CD4-positive, alpha-beta T cell treated with Interleukin-17A for 4 hours (primary cell): Measurements from ENCODE around the gene COL6A3.

ENCODE experiments used
- DNase-seq: peaks from one replicate; pipeline ENCODE4 v3.0.0-alpha.2; 2020; ENCODE audit warnings: mixed read lengths

Gene COL6A3

DNA sequence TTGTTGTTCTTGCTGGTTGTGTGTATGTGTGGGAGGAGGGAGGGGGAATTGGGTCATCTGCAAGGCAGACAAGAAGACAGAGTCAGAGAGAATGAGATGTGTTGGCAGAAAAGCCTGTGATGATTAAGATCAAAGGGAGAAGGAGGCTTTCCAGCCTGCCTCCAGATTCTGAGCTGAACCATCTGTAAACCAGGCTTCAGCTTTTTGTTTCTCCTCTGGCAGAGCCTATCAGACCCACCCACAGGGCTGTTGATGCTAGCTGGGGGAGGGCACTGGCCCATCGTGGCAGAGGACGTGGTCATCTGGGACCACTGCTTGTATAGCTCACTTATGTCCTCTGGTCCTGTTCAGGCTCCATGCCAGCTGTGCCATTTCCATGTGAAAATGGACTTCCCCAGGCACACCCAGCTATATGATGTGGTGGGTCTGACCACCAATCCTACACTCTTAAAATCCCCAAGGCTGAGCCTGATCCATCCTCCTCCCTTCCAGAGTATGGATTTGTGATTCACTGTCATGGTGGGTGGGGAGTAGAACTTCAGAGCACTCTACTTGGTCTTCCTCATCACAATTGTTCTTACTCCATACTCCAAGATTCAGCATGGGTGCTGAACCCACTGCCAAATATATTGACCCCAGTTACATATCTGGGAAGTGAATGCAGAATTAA lies 27.8 kb upstream of the COL6A3 start:
- DNase-seq: peak; percentile 61

DNA sequence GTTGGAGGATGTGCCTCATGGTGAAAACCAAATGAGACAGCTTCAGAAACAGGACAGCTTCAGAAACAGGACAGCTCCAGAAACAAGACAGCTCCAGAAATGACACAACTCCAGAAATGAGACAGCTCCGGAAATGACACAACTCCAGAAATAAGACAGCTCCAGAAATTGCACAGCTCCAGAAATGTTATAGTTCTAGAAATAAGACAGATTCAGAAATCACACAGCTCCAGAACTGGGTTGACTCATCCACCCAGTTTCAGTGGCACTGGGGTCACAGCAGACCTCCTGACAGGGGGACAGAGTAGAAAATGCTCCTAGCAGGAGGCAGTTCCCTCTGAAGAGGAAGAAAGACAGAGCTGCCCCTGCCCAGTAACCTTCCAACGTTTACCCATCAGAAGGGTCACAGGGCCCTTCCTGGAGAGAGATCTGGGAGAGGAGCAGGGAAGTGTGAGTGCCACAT lies 26.9 kb upstream of the COL6A3 start:
- DNase-seq: peak; percentile 47

DNA sequence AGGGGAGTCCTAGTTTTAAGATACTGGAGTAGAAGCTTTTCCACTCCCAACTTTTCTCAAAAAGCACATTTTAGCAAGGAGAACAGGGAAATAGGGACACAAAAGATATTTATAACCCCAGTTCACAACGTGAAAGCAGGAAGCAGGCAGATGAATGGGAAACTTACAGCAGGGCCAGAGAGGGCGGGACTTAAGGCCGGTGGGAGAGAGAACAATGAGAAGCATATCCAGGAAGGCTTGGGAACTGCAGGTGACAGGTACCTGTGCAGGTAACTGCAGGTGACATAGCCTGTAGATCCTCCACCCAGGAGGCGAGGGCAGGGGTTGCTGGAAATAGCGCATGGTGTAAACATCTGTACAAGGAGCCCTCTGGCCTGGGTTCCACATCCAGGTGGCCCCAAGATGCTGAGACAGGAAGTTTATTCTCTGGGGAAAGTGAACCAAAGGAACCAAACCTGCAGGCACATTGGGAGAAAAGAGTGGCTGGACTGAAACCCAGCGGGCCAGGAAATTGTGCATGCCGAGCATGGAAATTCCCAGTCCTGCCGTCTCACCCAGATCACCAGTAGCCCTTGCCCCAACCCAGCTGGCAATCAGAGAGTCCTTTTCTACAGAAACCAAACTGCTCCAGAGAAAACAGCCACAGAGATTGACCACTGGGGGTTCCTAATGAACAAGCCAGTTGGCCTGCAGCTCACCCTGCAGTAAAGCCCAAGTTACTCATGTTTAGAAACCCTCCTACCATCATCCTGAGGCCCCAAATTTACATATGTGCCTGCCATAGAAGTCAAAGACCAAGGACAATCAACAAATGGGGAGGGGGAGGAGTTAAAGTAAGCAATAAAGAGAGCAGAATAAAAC lies 24.3 kb upstream of the COL6A3 start:
- DNase-seq: no peak

DNA sequence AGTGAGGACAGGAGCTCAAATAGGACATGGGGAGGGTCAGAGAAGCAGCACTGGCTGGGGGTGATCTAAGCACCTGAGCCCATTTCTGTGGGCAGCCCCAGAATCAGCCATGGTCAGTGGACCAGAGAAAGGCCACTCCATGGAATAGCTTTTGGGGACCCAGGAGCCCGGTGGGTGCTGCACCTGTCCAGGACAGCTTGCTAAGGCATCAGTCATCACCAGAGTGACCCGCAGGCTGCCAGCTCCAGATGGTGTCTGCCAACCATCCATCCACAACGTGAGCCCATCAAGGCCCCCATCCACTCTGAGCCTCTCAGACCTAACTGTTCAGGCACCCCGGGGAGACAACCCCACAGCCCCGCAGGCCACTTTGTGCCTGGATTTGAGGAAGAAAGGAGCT lies 23.6 kb upstream of the COL6A3 start:
- DNase-seq: no peak

DNA sequence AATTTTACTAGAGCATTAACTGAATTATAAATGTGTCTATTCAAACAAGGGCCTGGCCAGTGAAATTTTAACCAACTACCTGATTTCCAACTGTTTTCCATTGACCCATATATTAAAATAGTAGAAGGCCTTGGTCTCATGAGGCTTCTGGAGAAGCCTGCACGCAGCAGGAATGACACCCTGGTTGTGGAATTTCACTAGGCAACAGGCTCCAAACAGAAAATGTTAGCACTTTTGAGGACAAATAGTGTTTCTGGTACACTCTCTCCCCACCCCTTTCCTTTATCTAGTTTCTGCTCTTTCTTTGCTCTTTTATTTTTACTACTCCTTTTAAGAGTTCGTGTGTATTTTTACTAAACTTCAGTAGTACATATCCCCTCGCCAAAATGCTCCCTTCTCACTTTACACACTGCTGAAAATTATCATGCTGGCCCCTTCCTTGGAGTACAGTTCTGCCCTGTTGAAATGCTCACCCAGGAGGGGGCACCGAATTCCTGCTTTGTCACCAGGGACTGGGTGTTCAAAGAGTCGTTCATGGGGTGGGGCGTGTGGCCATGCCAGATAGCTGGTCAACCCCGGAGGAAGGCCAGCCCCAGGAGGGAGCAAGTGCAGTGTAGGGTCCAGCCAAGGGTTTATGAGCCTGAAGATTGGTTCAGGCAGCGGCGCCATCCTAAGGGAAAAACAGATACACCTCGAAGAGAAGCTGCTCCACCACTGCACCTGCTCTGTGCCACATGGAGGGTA lies 22.1 kb upstream of the COL6A3 start:
- no peak for DNase-seq

DNA sequence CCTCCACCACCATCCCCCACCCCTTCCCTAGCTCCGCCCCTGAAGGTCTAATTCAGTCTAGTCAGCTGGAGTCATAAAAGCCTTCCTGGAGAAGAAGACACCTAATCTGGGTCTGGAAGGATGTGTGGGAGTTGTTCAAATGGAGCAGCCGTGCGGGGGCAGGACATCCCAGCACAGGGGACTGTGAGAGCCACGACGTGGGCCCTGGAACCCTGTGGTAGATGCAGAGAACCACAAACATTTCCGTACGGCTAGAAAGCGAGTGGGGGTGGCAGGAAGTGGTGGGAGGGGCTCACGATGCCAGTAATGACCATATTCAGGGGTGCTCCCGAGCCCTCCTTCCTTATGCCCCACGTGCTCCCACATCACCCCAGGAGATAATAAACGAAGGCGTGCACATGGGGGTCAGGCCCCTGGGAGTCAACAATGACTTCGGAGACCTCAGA lies 20.9 kb upstream of the COL6A3 start:
- peak; percentile 84 for DNase-seq

DNA sequence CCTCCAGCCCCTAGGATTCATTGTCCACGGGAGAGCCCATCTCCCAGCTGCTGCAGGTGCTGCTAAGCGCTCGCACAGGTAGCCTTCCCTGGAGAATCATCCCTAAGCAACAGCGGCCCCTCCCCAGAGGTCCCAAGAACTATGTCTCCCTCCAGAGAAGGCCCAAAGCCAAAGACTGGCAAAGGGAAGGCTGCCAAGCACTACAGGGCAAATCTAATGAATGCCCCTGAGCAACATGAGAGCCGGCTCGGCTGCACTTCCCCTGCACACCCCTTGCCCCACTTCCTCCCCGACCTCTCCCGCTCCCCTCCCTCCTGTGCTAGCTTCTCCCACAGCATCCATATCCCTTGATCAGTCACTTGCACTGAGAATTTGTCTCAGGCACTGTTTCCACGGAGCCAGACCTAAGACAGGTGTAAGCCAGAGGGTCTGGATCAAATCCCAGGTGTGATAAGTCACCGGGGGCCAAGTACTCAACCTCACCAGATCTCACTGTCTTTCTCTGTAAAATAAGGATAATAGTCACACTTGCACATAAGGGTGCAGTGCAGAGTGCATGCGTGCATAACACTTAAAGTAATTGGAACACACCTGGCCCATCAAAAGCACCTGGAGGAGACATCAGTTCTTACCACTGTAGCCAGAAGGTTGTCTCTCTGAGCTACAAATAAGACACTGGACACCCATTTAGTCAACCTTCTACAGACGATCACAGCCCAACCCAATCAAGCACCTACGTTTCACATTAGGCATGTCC lies 20.1 kb upstream of the COL6A3 start:
- DNase-seq: peak; percentile 57

DNA sequence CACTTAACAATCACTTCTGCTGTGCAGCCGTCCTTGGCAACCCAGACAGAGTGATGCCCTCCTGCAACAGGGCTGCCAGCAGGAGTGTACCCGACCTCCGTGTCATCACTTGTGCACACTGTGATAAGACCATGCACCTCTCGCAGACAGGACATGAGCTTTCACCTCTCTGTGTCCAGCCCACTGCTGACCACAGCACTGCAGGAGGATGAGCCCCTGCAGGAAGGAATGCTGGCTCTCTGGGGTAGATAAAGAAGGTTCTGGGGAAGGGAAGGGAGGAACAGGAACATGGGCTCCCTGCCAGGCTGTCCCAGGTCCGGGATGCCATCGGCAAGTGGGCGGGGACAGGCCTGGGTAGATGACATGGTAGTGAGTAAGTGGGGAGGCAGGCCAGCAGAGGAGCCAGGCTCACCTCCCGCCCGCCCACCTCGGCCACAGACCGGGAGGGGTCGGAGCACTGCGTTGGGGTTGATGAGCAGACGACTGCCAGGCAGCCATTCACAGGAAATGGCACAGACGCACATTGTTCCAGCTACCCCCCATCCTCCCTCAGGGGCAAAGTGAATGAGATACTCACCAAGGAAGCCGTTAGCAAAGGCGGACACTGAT lies 18.6 kb upstream of the COL6A3 start:
- peak; percentile 90 for DNase-seq

DNA sequence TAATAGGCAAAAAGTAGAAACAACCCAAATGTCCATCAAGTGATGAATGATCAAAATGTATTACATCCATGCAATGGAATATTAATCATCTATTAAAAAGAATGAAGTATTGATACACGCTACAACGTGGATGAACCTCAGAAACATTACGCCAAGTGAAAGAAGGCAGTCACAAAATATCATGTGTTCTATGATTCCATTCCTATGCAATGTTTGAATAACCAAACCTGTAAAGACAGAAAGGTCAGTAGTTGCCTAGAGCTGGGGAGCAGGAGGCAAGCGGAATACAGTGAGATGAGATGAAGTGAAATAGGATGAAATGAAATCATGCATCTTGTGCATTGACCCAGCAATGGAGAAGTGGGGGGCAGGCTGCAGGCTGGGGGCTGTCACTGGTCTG lies 17.9 kb upstream of the COL6A3 start:
- DNase-seq: no peak

DNA sequence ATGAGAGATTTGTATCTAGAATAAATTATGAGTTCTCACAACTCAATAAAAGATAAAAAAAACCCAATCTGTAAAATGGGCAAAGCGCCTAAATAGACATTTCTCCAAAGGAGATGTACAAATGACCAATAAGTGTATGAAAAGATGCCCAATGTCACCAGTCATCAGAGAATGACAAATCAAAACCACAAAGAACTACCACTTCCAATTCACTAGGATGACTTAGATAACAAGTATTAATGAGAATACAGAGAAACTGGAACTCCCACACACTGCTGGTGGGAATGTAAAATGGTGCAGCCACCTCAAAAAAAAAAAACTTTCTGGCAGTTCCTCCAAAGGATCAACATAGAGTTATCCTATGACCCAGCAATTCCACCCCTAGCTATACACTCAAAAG lies 17.4 kb upstream of the COL6A3 start:
- no peak for DNase-seq

DNA sequence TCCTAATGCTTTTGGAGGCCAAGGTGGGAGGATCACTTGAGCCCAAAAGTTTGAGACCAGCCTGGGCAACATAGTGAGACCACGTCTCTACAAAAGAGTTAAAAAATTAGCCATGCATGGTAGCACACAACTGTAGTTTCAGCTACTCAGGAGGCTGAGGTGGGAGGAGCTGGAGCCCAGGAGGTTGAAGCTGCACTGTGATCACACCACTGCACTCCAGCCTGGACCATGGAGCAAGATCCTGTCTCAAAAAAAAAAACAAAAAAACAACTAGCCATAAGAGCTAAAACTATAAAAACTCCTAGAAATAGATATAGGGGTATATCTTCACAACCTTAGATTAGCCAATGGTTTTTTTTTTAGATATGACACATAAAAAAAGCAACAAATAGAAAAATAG lies 16.9 kb upstream of the COL6A3 start:
- no peak for DNase-seq

DNA sequence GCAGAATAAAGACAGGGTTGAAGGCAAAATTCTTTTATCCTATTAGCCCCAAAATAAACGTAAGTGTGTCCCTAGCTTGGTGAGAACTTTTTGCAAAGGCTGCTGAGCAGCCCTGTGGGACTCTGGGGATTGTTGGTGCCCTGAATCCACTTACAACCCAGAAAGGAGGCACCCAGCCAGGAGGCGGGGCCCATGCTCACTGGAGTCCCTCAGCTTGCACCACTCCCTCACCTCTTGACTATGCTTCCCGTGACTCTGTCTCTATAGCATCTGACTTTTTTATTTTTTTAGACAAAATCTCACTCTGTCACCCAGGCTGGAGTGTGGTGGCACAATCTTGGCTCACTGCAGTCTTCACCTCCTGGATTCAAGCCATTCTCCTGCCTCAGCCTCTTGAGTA lies 15.8 kb upstream of the COL6A3 start:
- peak; percentile 79 for DNase-seq

DNA sequence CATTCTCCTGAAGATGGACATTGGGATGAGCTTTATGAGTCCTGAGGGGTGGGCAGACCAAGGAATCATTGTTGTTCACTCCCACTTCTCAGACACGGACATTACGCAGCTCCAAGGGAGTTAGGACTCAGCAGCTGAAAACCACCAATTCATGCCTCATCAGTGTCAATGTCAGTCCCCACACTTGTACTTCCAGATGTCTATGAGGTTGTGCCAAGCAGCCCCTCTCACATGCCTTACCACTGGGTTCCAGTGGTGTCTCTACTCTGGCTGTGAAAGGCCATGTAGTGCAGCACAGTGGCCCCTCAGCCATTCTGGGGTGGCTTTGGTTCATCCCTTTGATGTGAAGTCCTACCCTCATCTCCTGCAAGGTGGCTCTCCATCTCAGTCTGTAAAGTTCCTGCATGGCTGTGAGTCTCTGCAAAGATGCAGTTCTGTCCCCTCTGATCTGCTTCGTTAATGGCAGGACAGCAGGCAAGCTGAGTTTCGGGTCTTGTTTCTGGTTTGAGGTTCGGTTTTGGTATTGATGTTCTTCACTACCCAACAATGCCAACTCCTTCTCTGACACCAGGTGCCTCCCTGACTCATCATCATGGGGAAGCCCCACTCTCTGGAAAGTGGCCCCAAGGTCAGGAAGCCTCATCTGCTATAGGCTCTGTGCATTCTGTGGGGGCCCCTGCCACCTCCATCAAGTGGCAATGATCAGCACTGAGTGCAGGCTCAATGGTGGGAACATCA lies 14.0 kb upstream of the COL6A3 start:
- DNase-seq: peak; percentile 77

DNA sequence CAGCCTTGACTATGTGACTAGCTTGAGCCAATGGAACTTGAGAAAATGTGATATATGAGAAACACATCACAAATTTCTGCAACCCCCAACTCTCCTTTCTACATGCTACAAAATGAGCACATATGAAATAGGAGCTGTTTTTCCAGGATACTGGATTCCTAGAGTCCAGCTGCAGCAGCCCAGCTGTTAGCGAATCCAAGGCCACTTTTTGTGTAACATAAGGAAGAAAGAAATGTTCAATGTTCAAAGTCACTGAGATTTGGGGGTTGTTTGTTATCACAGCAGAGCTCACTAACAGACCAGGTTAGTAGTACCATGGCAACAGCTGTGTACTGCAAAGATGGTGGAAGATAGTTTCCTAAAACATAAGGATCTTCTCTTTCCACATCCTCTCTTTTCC lies 12.6 kb upstream of the COL6A3 start:
- DNase-seq: no peak

DNA sequence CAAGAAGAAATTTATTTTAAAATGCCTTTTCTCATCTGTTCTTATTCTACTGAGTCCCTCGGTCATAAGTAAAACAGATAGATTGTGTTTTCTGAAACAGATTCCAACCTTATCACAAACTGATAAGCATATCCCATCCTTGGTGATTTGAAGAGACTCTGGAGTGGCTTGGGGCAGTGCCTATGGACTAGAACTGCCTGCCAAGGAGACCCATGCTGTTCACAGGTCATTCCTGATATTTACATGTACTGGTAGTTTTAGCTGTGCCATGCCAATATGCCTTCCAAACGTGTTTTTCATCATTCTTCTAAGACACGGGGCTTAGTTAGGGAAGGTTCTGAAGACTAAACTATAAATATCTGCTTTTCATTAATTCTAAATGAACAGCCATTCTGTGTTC lies 11.4 kb upstream of the COL6A3 start:
- DNase-seq: no peak

DNA sequence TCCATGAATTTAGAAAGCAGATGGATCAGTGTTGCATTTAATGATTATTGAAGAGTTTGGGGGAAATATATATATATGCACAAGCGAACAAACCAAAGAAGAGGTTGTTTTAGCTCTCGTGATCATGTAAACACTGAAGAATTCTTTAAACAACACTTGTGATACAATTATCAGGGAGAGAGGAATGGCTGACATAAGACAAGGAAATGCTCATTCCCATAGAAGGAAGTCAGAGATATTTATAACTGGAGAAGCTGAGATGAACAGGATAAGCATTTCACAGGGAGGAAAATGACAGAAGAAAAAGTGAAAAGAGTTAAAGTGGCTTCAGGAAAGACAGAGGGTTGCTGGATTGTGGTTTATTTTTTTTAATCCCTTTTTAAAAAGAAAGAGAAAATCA lies 10.6 kb upstream of the COL6A3 start:
- DNase-seq: no peak

DNA sequence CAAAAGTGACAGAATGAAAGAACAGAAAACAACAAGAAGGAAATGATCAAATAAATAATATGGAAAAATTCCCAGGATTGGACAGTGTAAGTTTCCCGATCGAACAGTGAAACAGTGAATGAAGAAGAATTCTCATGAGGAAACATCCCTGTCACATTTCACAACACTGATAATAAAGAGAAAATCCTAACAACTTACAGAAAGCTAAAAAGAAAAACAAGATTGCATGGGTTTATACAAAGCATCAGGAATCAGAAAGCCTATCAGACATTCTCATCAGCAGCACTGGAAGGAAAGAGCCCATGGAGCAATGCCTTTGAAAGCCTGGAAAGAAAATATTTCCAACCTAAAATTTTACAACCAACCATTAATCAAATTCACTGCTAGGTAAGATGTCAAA lies 9.9 kb upstream of the COL6A3 start:
- DNase-seq: no peak

DNA sequence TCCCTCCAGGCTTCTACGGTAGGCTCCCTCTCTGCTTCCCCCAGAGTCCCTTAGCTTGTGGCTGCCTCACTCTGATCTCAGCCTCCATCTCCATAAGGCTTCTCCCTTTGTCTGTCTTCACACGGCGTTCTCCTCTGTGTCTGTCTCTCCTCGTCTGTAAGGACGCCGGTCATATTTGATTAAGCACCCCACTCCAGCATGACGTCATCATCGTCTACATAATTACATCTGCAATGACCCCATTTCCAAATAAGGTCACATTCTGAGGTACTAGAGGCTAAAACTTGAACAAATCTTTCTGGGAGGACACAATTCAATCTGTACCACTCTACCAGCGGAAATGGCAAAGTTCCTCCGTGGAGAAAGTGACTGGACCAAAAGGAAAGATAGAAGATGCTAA lies 8.3 kb upstream of the COL6A3 start:
- DNase-seq: no peak

DNA sequence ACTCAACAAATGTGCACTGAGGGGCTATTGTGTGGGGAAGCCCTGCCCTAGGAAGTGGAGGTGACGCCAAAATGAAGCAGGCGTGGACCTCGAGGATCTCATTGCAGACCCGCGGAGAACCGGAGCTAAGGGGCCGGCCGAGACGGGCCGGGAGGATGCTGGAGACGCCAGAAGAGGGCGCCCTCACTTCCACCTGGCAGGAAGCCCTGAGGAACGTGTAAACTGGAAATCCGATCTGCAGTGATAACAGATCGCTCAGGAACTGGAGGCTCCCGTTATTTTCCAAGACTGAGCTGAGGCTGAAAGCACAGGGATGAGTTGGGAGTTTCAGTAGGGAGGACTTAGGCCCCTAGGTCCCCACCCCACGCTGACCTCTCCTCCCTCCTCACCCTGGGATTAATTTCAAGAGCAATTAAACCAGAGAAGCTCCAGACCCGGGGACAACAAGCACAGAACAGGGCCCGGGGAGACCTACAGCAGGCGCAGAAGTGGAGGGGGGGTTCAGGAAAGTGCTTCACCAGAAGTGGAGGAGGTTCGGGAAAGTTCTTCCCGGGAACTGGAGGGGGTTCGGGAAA lies 7.7 kb upstream of the COL6A3 start:
- DNase-seq: peak; percentile 91

DNA sequence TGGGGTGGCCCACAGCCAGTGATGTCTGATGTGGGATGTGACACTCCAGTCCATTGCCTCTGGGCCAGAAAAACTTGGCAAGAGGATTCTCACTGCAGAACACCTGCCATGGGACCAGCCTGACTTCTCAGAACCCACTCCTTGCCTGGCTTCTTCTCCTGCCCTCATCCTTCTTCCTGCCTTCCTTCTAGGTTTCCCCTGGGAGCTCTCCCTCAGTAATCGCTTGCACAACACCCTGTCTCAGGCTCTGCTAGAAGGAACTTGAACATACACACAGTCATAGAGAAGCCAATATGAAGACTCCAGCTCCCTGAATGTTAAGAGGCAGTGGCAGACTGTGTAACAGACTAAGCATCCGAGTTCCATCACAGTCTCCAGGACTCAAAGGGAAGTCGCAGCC lies 4.3 kb upstream of the COL6A3 start:
- no peak for DNase-seq
